AG04450 (cell line): ENCODE data around the gene AP1B1. TPM values are rescaled to one million over a fixed set of nuclear protein-coding genes. Genes with fewer than 3 reads are reported as not detected.

Experiments
- CTCF ChIA-PET: fragments of 300-600, 350-600 bp; formaldehyde crosslinking; extraction: SDS; loops from one replicate; lab custom pipeline; 2022; ENCODE audit warnings: antibody characterized with exemption, inconsistent platforms; lab: Charles Lee
- POLR2A ChIA-PET: fragments of 350-600 bp; formaldehyde crosslinking; extraction: SDS; loops from one replicate; lab custom pipeline; 2021; ENCODE audit warnings: antibody characterized with exemption, inconsistent platforms; lab: Yijun Ruan, JAX
- DNase-seq: peaks from one replicate; pipeline ENCODE4 v3.0.0-alpha.2; 2011; ENCODE audit warnings: low read depth, low spot score
- H3K27ac ChIP-seq: one replicate; pipeline ENCODE4 v1.5.1; 2012; ENCODE audit warnings: low read depth, low read length, control low read depth
- H3K27me3 ChIP-seq: one replicate; pipeline ENCODE4 v1.6.0; 2012; ENCODE audit warnings: low read length; ENCODE audit not compliant: control insufficient read depth, insufficient read depth
- H3K4me3 ChIP-seq: 2 replicates; pipeline ENCODE4 v1.5.1; 2011; ENCODE audit warnings: mild to moderate bottlenecking, low read depth, low read length, control low read depth
- H3K9me3 ChIP-seq: 2 replicates; pipeline ENCODE4 v1.5.1; 2012; ENCODE audit warnings: low read length; ENCODE audit not compliant: control insufficient read depth, insufficient read depth
- polyA plus RNA-seq: library from polyadenylated mRNA; depleted of rRNA; stranded (reverse); fragments of >200 nt; gene quantifications from 2 replicates; pipeline ENCODE4 v1.2.3, GENCODE V29; 2011
- TF ChIP-seq, protein P1 (sequence below): IDR thresholded peaks from 2 replicates; pipeline ENCODE4 v1.5.1; 2011; ENCODE audit warnings: low read depth, low read length, control low read depth, inconsistent platforms

The AP1B1 gene
- polyA plus RNA-seq, 1 experiment, result 54.1 TPM

DNA sequence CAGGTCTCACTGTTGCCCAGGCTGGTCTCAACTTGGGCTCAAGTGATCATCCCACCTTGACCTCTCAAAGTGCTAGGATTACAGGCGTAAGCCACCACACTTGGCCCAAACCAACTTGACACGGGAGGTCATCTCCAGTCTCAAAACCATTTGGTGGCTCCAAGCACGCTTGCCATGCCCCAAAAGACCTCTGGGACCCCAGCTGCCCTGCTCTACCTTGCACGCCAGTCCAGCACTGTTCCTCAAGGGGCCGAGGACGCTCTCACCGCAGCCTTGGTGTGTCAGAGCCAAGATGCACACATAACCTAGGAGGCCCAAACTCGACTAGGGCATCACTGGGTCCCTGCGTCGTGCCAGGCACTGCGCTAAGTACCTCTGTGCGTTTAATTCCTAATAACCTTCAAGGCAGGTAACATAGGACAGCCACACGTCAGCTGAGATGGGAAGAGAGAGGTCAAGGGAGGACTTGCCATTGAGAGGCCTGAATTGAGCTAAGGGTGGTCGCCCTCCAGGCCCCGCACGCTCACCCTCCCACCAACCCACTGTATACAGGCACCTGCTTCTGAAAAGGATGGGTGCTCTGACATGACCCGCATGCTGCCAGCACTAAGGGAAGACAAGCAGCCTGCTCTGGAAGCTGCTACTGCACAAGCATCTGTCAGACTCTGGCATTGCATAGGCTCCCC, 86.5 kb downstream of the AP1B1 start:
- Histone ChIP-seq H3K27ac (no peak overlapping the region), H3K4me3 (no peak overlapping the region), H3K9me3 (no peaks in the 10 kb centered on the region; the same call in 1 of the 2 replicates), H3K27me3 (no peaks in the 10 kb centered on the region)
- POLR2A ChIA-PET, result no interaction called here
- no peak for DNase-seq
- TF ChIP-seq, protein P1, sequence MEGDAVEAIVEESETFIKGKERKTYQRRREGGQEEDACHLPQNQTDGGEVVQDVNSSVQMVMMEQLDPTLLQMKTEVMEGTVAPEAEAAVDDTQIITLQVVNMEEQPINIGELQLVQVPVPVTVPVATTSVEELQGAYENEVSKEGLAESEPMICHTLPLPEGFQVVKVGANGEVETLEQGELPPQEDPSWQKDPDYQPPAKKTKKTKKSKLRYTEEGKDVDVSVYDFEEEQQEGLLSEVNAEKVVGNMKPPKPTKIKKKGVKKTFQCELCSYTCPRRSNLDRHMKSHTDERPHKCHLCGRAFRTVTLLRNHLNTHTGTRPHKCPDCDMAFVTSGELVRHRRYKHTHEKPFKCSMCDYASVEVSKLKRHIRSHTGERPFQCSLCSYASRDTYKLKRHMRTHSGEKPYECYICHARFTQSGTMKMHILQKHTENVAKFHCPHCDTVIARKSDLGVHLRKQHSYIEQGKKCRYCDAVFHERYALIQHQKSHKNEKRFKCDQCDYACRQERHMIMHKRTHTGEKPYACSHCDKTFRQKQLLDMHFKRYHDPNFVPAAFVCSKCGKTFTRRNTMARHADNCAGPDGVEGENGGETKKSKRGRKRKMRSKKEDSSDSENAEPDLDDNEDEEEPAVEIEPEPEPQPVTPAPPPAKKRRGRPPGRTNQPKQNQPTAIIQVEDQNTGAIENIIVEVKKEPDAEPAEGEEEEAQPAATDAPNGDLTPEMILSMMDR, result no peak
- CTCF ChIA-PET, result no interaction called here

DNA sequence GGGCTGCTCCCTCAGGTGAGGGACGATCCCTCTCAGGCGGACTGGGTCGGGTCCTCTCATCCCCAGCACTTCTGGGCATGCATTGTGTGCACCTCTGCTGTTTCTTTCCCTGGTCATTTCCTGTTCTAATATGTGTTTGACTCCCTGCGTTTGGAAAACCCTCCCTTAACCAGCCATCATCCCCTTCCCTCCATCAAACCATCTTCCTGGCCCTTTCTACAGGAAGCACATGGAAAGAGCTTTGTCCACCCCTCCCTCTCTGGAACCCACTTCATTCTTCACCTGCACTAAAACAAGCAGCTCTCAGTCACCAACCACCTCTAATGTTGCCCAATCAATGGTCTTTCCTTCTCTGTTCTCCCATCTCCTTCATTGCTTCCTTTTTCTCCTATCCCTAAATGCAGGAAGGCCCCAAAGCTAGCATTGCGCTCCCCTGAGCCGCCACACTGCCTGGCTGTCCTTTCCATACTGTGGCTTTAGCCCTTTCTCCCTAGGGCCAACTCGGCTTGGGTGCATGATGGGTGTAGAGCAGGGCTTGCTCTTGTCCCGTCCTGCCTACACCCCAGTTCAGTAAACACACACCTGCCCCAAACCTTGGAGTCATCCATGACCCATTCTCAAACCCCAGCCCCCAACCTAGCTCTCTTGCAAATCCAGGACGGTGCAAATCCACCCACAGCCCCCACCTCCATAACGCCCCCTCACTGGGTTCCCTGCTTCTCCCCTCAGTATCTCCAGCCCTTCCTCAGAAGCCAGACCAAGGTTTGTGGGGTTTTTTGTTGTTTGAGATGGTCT, 87.4 kb downstream of the AP1B1 start:
- CTCF ChIA-PET, result no interaction called here
- POLR2A ChIA-PET, result no interaction called here

DNA sequence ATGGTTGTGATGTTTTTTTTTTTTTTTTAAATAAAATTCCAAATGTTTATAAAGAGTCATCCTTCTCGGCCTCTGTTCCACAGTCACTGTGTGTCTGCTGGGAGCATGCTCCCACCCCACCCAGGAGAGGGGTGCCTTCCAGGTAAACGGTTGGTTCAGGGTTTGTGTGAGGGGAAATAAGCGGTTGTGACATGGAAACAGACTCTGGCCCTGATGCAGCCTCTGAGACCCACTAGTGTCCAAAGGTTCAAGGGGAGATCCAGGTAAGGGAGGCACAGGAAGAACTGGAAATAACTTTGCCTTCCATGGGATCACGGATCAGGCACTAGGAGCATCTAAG, 87.9 kb downstream of the AP1B1 start:
- Histone ChIP-seq H3K27me3 (no peaks in the 10 kb centered on the region), H3K4me3 (no peak overlapping the region), H3K9me3 (no peaks in the 10 kb centered on the region), H3K27ac (no peak overlapping the region)
- ChIA-PET POLR2A (no interaction called here), CTCF (no interaction called here)
- TF ChIP-seq, protein P1, result no peak
- DNase-seq, result no peak

More for the DNA sequence above, 87.4 kb downstream of the AP1B1 start:
- Histone ChIP-seq H3K9me3 (no peaks in the 10 kb centered on the region), H3K27me3 (no peaks in the 10 kb centered on the region), H3K4me3 (no peak overlapping the region), H3K27ac (no peak overlapping the region)
- no peak for DNase-seq
- TF ChIP-seq, protein P1, result no peak

DNA sequence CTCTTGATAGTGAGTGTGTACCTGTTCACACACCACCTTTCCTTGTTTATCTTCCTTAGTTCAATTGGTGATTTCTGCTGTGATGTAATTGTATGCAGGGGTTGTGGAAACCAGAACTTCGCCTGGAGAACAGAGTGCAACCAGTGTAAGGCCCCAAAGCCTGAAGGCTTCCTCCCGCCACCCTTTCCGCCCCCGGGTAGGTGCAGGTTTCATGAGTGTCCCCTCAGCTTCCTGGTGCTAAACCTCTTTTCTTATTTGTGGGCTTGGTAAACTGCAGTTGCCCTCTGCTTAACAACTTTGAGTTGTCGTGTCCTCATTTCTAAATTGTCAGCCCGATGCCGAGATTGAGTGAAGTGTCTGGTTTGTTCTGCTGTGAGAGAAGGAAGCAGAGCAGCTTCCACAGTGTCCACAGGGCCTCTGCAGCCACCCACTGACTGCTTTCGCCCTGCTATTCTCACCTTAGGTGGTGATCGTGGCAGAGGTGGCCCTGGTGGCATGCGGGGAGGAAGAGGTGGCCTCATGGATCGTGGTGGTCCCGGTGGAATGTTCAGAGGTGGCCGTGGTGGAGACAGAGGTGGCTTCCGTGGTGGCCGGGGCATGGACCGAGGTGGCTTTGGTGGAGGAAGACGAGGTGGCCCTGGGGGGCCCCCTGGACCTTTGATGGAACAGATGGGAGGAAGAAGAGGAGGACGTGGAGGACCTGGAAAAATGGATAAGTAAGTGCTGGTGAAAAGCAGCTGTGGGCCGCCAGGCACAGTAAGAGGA, 89.1 kb downstream of the AP1B1 start:
- CTCF ChIA-PET, result no interaction called here
- POLR2A ChIA-PET, result interaction anchor here (0.7 to 1.1 kb wide), 2 partner anchors 17 to 27 kb away, joined by 3 to 4 read pairs; no protein-coding TSS in a partner anchor
- Histone ChIP-seq H3K27me3 (no peaks in the 10 kb centered on the region), H3K9me3 (no peaks in the 10 kb centered on the region), H3K27ac (no peak overlapping the region), H3K4me3 (no peak overlapping the region)
- TF ChIP-seq, protein P1, result no peak
- DNase-seq, result no peak
